GM12892 (cell line): ENCODE data around the gene KMT2C.

Source experiments
- DNase-seq: peaks from one replicate; pipeline ENCODE4 v3.0.0; 2011; ENCODE audit not compliant: insufficient read length
- FAIRE-seq: peaks from 2 replicates; lab custom pipeline; 2011; peaks lifted over from hg19 to GRCh38; lab: Jason Lieb, UNC
- POLR2A ChIP-seq: IDR thresholded peaks from 2 replicates; pipeline ENCODE4 v1.6.1; 2011; ENCODE audit warnings: low read depth, low read length, control low read depth
- POLR2AphosphoS5 ChIP-seq: IDR thresholded peaks from 2 replicates; pipeline ENCODE4 v1.6.1; 2011; ENCODE audit warnings: low read depth, low read length, control low read depth
- TAF1 ChIP-seq: IDR thresholded peaks from 2 replicates; pipeline ENCODE4 v1.6.1; 2011; ENCODE audit warnings: low read depth, mild to moderate bottlenecking, control low read depth, low read length, borderline replicate concordance

KMT2C gene

GRCh38 chr7:152177681-152178404 is 258.0 kb downstream of the KMT2C start:
- TF ChIP-seq POLR2A (no peak), POLR2AphosphoS5 (no peak), TAF1 (no peak)
- FAIRE-seq = no peak

GRCh38 chr7:152176797-152177196 is 259.0 kb downstream of the KMT2C start:
- no peak for DNase-seq
- FAIRE-seq = peak; percentile 9
- TF ChIP-seq TAF1 (no peak), POLR2AphosphoS5 (no peak), POLR2A (no peak)

More at GRCh38 chr7:152177681-152178404, 258.0 kb downstream of the KMT2C start:
- DNase-seq = no peak

- no peak for TF ChIP-seq POLR2AphosphoS5
- no peak for TF ChIP-seq TAF1
- TF ChIP-seq POLR2A = no peak
- DNase-seq (no peak), FAIRE-seq (no peak)
Observed at GRCh38 chr7:152173372-152174070, 262.3 kb downstream of the KMT2C start.

- FAIRE-seq (no peak), DNase-seq (no peak)
- TF ChIP-seq POLR2A = no peak
- no peak for TF ChIP-seq POLR2AphosphoS5
- no peak for TF ChIP-seq TAF1
Observed at GRCh38 chr7:152162287-152162686, 273.5 kb downstream of the KMT2C start.

- FAIRE-seq = no peak
- no peak for DNase-seq
- TF ChIP-seq POLR2A (no peak), POLR2AphosphoS5 (no peak), TAF1 (no peak)
Observed at GRCh38 chr7:152161171-152161570, 274.6 kb downstream of the KMT2C start.

GRCh38 chr7:152158801-152159587 is 276.8 kb downstream of the KMT2C start:
- peak; percentile 40 for DNase-seq
- TF ChIP-seq TAF1 = no peak
- TF ChIP-seq POLR2AphosphoS5 = no peak
- TF ChIP-seq POLR2A = no peak
- peak; percentile 95 for FAIRE-seq

- TF ChIP-seq POLR2AphosphoS5 (no peak), TAF1 (no peak), POLR2A (no peak)
- no peak for FAIRE-seq
Observed at GRCh38 chr7:152152267-152152666, 283.5 kb downstream of the KMT2C start.

GRCh38 chr7:152149363-152149762 is 286.4 kb downstream of the KMT2C start:
- TF ChIP-seq TAF1 (no peak), POLR2A (no peak), POLR2AphosphoS5 (no peak)
- no peak for DNase-seq
- FAIRE-seq = no peak

More at GRCh38 chr7:152152267-152152666, 283.5 kb downstream of the KMT2C start:
- DNase-seq = no peak

- TF ChIP-seq TAF1 (no peak), POLR2AphosphoS5 (no peak), POLR2A (no peak)
- no peak for FAIRE-seq
Observed at GRCh38 chr7:152148706-152149105, 287.1 kb downstream of the KMT2C start.

GRCh38 chr7:152145853-152146466 is 289.8 kb downstream of the KMT2C start:
- DNase-seq (no peak), FAIRE-seq (no peak)
- TF ChIP-seq POLR2AphosphoS5 = no peak
- no peak for TF ChIP-seq TAF1
- no peak for TF ChIP-seq POLR2A

More at GRCh38 chr7:152148706-152149105, 287.1 kb downstream of the KMT2C start:
- no peak for DNase-seq
